MM.1S (cell line): ENCODE data around the gene ZNF827.

Experiments
- EZH2phosphoT487 ChIP-seq: fragments of 300-600 bp; sonication (generic); IDR thresholded peaks from 2 replicates; pipeline ENCODE4 v1.6.1; 2018; ENCODE audit warnings: antibody characterized with exemption, low read length
- TF ChIP-seq, protein P1 (sequence below): fragments of 300-600 bp; sonication (generic); IDR thresholded peaks from 2 replicates; pipeline ENCODE4 v1.5.1; 2016; ENCODE audit warnings: antibody characterized with exemption, low read length, mixed read lengths

- TF ChIP-seq, protein P1, sequence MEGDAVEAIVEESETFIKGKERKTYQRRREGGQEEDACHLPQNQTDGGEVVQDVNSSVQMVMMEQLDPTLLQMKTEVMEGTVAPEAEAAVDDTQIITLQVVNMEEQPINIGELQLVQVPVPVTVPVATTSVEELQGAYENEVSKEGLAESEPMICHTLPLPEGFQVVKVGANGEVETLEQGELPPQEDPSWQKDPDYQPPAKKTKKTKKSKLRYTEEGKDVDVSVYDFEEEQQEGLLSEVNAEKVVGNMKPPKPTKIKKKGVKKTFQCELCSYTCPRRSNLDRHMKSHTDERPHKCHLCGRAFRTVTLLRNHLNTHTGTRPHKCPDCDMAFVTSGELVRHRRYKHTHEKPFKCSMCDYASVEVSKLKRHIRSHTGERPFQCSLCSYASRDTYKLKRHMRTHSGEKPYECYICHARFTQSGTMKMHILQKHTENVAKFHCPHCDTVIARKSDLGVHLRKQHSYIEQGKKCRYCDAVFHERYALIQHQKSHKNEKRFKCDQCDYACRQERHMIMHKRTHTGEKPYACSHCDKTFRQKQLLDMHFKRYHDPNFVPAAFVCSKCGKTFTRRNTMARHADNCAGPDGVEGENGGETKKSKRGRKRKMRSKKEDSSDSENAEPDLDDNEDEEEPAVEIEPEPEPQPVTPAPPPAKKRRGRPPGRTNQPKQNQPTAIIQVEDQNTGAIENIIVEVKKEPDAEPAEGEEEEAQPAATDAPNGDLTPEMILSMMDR, result no peak
- TF ChIP-seq EZH2phosphoT487, result no peak
These were observed 228.8 kb downstream of the ZNF827 start for GRCh38 chr4:145709843-145710242.
